ENCODE measurements around the gene SLIT3. TPM values are rescaled to one million over a fixed set of nuclear protein-coding genes. Genes with fewer than 3 reads are reported as not detected.

Gene SLIT3
- total and polyA plus RNA-seq, 2 donors from 2014 or later = 14.5 to 54.1 TPM

GRCh38 chr5:169018925-169019324 is 282.0 kb downstream of the SLIT3 start:
- Histone ChIP-seq H3K36me3 (ENCODE audit: control insufficient read depth in 2 of 3, insufficient read depth in 3 of 3, low read length in 3 of 3) (no peaks in the 10 kb centered on the region), H3K9me3 (ENCODE audit: control insufficient read depth in 2 of 3, insufficient read depth in 1 of 3, low read length in 3 of 3) (no peaks in the 10 kb centered on the region), H3K27ac (ENCODE audit: low read depth in 2 of 2, low read length in 2 of 2) (no peak overlapping the region), H3K4me1 (ENCODE audit: control insufficient read depth in 2 of 3, insufficient read depth in 2 of 3, low read depth in 1 of 3, low read length in 3 of 3) (no peaks in the 10 kb centered on the region), H3K9ac (ENCODE audit: low read length in 3 of 3) (no peak overlapping the region), H3K4me3 (ENCODE audit: low read length in 3 of 3) (no peak overlapping the region), H3K27me3 (ENCODE audit: control insufficient read depth, insufficient read depth, low read length) (no peaks in the 10 kb centered on the region)
- DNase-seq = peak in 3 of 5 donors; percentile 39 to 65 (median 40)
- FAIRE-seq = no peak
- intact Hi-C loops (cut with DNase I) = loop anchor here (10.0 kb wide), 1 partner anchor 46 kb away; no protein-coding TSS in a partner anchor
- no peak for TF ChIP-seq CTCF (IDR thresholded peaks at IDR 0.05; ENCODE audit: borderline replicate concordance, extremely low read depth, insufficient read depth)

GRCh38 chr5:169015991-169016390 is 284.9 kb downstream of the SLIT3 start:
- Histone ChIP-seq H3K36me3 (ENCODE audit: control insufficient read depth in 2 of 3, insufficient read depth in 3 of 3, low read length in 3 of 3) (no peaks in the 10 kb centered on the region), H3K9me3 (ENCODE audit: control insufficient read depth in 2 of 3, insufficient read depth in 1 of 3, low read length in 3 of 3) (no peaks in the 10 kb centered on the region), H3K9ac (ENCODE audit: low read length in 3 of 3) (no peak overlapping the region), H3K27ac (ENCODE audit: low read depth in 2 of 2, low read length in 2 of 2) (no peak overlapping the region), H3K4me1 (ENCODE audit: control insufficient read depth in 2 of 3, insufficient read depth in 2 of 3, low read depth in 1 of 3, low read length in 3 of 3) (peaks cover 0 to 2% (median 0%) of the 10 kb centered on the region in 3 donors), H3K4me3 (ENCODE audit: low read length in 3 of 3) (no peak overlapping the region), H3K27me3 (ENCODE audit: control insufficient read depth, insufficient read depth, low read length) (no peaks in the 10 kb centered on the region)
- FAIRE-seq = no peak
- DNase-seq = peak in 1 of 5 donors; percentile 37
- TF ChIP-seq CTCF (IDR thresholded peaks at IDR 0.05; ENCODE audit: borderline replicate concordance, extremely low read depth, insufficient read depth) = no peak
- intact Hi-C loops (cut with DNase I) = loop anchor here (10.0 kb wide), 1 partner anchor 49 kb away; no protein-coding TSS in a partner anchor

GRCh38 chr5:169013846-169014245 is 287.1 kb downstream of the SLIT3 start:
- Histone ChIP-seq H3K4me3 (ENCODE audit: low read length in 3 of 3) (no peak overlapping the region), H3K36me3 (ENCODE audit: control insufficient read depth in 2 of 3, insufficient read depth in 3 of 3, low read length in 3 of 3) (no peaks in the 10 kb centered on the region), H3K4me1 (ENCODE audit: control insufficient read depth in 2 of 3, insufficient read depth in 2 of 3, low read depth in 1 of 3, low read length in 3 of 3) (peaks cover 0 to 4% (median 0%) of the 10 kb centered on the region in 3 donors), H3K9me3 (ENCODE audit: control insufficient read depth in 2 of 3, insufficient read depth in 1 of 3, low read length in 3 of 3) (no peaks in the 10 kb centered on the region), H3K27me3 (ENCODE audit: control insufficient read depth, insufficient read depth, low read length) (no peaks in the 10 kb centered on the region), H3K27ac (ENCODE audit: low read depth in 2 of 2, low read length in 2 of 2) (no peak overlapping the region), H3K9ac (ENCODE audit: low read length in 3 of 3) (no peak overlapping the region)
- DNase-seq (no peak), FAIRE-seq (no peak)
- no peak for TF ChIP-seq CTCF (IDR thresholded peaks at IDR 0.05; ENCODE audit: borderline replicate concordance, extremely low read depth, insufficient read depth)
- intact Hi-C loops (cut with DNase I) = loop anchor here (10.0 kb wide), 1 partner anchor 51 kb away; no protein-coding TSS in a partner anchor
